Epithelial cell of proximal tubule (primary cell): ENCODE results near the gene GOLM1. TPM values are rescaled to one million over a fixed set of nuclear protein-coding genes. Genes with fewer than 3 reads are reported as not detected.

ENCODE experiments used
- DNase-seq: peaks from one replicate; pipeline ENCODE4 v3.0.0-alpha.2; 2011; ENCODE audit warnings: low read depth
- H3K4me3 ChIP-seq: 2 replicates; pipeline ENCODE4 v1.5.1; 2011; ENCODE audit warnings: low read depth, mild to moderate bottlenecking, low read length
- total RNA-seq: library from RNA; depleted of rRNA; stranded (reverse); fragments of >200 nt; gene quantifications from 2 replicates; pipeline ENCODE4 v1.2.3, GENCODE V29; 2015
- TF ChIP-seq, protein P1 (sequence below): conservative IDR thresholded peaks from 2 replicates; pipeline ENCODE4 v1.5.1; 2012; ENCODE audit warnings: low read depth, mild to moderate bottlenecking, low read length

GOLM1 gene
- total RNA-seq, 1 donor from 2014 or later, result 109 TPM

DNA sequence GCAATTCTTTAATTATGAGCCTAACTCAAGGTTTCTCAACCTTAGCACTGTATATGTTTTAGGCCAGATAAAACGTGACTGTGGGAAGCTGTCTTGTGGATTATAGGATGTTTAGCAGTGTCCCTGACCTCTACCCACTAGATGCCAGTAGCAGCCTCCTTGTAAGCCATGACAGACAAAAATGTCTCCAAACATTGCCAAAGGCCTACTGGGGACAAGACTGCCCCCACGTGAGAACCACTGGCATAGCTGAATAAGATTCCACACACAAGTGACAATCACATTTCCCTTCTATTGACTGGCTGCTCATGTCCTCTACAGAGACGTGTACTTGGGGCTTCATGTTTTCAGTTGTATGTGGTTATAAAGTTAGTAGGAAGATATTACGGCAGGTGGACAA is 55.4 kb downstream of the GOLM1 start:
- no peak for DNase-seq
- TF ChIP-seq, protein P1, sequence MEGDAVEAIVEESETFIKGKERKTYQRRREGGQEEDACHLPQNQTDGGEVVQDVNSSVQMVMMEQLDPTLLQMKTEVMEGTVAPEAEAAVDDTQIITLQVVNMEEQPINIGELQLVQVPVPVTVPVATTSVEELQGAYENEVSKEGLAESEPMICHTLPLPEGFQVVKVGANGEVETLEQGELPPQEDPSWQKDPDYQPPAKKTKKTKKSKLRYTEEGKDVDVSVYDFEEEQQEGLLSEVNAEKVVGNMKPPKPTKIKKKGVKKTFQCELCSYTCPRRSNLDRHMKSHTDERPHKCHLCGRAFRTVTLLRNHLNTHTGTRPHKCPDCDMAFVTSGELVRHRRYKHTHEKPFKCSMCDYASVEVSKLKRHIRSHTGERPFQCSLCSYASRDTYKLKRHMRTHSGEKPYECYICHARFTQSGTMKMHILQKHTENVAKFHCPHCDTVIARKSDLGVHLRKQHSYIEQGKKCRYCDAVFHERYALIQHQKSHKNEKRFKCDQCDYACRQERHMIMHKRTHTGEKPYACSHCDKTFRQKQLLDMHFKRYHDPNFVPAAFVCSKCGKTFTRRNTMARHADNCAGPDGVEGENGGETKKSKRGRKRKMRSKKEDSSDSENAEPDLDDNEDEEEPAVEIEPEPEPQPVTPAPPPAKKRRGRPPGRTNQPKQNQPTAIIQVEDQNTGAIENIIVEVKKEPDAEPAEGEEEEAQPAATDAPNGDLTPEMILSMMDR, result peak; percentile 31
- H3K4me3 ChIP-seq, result no peak overlapping the region

DNA sequence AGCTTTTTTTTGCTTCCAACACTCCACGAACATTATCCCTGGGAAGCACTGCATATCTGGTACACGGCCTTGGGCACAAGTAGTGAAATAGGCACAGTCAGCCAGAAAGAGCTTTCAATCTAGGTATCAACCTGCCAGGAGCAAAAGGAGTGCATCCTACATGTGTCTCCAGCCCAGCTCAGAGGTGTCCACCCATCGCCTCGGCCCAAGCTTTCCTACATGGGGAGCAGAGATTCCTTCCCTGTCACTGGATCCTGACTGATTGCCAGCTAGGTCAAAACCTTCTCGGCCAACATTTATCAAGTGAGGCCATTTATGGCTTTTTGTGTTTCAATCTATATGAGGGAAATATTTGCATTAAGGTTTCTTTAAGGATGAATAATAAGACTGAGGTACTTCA is 55.8 kb downstream of the GOLM1 start:
- H3K4me3 ChIP-seq, result no peak overlapping the region
- no peak for DNase-seq
- TF ChIP-seq, protein P1, result no peak

DNA sequence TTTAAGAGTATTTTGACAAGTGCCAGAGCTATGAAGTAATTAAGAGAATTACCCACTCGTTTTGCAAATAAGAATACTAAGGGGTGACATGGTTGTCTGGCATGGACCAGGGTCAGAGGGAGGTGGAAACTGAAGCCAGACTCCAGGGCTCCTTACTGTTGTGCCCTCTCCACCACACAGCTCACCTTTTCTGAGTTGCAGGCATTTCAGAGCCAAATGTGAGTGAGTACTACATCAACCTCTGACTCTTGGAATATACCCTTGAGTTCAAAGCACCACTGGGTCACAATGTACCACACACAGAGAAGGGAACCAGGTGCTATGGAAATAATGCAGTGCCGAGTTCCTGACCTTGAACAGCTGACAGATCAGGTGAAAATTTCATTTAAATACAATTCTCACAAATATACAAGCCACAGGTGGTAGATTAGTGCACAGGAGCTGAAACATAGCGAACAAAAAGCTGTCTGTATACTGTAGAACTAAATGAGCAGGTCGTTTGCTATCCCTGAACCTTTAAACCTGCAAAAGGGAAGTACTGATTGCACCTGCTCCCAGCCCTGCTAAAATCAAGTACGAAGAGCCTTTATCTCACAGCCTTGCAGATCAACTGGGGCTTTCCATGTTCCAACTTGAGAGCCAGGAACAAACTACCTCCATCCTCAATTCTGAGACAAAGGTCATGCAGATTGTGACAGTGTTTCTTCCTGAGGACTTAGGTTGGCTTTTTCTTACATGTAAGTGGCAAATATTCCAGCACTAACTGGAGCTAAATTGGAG is 57.0 kb downstream of the GOLM1 start:
- peak overlapping the region; percentile 50 for H3K4me3 ChIP-seq
- no peak for DNase-seq
- TF ChIP-seq, protein P1, result no peak

DNA sequence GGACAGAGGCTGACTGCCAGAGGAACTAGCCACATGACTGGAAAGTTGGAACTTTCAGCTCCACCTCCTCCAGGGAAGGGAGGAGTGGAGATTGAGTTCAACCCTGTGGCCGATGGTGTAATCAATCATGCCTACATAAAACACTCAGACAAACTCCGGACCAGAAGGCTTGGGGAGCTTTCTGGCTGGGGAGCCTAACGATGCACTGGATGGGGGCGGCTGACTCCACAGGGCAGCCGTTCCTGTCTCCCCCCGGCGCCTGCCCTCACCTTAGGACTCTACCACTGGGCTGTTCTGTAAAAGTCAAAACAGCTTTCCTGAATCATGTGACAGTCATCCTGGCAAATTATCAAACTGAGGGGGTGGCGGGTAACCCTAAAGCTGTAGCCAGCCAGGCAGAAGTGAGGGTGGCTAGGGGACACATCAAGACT is 58.0 kb downstream of the GOLM1 start:
- TF ChIP-seq, protein P1, result no peak
- H3K4me3 ChIP-seq, result peak overlapping the region; percentile 50
- peak; percentile 69 for DNase-seq

DNA sequence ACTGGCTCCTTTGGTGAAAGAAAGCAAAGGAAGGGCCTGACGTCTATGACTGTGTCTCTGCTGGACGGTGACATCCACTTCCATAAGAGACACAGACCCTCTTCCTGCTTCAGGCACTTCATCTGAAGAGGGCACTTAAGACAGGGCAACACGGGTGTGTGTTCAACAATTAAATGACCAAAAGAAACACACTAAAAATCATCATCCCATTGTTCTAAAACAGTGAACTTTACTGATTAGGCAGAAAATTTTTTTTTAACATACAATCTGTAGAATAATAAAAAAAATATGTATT is 58.5 kb downstream of the GOLM1 start:
- TF ChIP-seq, protein P1, result no peak
- no peak for DNase-seq
- H3K4me3 ChIP-seq, result peak overlapping the region; percentile 50

DNA sequence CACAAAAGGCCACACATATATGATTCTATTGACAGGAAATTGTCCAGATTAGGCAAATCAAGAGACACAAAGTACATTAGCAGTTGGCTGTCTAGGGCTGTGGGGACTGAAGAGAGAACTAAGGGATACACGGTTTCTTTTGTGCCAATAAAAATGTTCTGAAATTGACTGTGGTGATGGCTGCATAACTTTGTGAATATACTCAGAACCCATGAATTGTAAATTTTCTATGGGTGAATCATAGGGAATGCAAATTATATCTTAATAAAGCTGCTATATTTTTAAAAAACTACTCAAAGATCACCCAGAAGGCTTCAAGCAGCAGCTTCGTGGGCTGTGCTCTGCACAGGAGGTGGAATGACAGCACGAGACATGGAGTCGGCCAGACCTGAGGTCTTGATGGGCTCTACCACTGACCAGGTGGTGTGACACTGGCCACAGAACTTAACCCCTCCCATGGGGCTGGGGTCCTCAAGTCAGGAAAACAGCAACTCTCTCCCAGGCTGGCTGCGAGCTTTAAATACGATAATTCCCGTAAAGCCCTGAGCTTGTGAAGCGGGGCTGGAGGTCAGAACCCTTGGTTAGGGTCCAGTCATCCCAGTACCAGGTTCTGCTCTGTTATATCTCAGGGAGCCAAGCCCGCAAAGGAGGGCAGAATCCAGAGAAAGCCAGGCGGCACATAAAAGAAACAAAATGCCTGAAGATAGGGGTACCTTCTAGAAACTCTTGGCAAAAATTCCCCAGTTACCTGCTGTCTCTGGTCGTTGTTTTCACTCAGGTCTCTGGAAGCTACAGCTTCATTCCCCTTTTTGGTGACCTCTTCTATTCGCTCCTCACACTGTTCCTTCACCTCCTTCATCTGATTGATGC is 59.1 kb downstream of the GOLM1 start:
- no peak for DNase-seq
- no peak overlapping the region for H3K4me3 ChIP-seq
- TF ChIP-seq, protein P1, result no peak
